Calu3 (cell line): ENCODE measurements around the gene ZNF526. TPM values are rescaled to one million over a fixed set of nuclear protein-coding genes. Genes with fewer than 3 reads are reported as not detected.

Source experiments
- BruUV-seq: library from RNA; stranded (reverse); fragments of 400-500 nt; replicated peaks from 2 replicates; lab custom pipeline; 2021; lab: Mats Ljungman, UMichigan
- CTCF ChIA-PET: fragments of 300-600 bp; sonication (Branson Sonifier 250); formaldehyde crosslinking; loops from one replicate; lab custom pipeline; 2022; ENCODE audit warnings: antibody characterized with exemption; lab: Charles Lee
- DNase-seq: peaks from one replicate; pipeline ENCODE4 v3.0.0; 2022
- H3K27ac Mint-ChIP-seq: one replicate; pipeline ENCODE4 v1.8.0; 2022; ENCODE audit warnings: mixed read lengths; ENCODE audit not compliant: unreplicated experiment
- H3K27me3 Mint-ChIP-seq: one replicate; pipeline ENCODE4 v1.8.0; 2022; ENCODE audit warnings: mixed read lengths; ENCODE audit not compliant: unreplicated experiment
- H3K36me3 Mint-ChIP-seq: one replicate; pipeline ENCODE4 v1.8.0; 2022; ENCODE audit warnings: mild to moderate bottlenecking, moderate library complexity, mixed read lengths; ENCODE audit not compliant: insufficient read depth, unreplicated experiment
- H3K4me1 Mint-ChIP-seq: one replicate; pipeline ENCODE4 v1.8.0; 2022; ENCODE audit warnings: mild to moderate bottlenecking, low read depth, mixed read lengths; ENCODE audit not compliant: unreplicated experiment
- H3K4me3 Mint-ChIP-seq: one replicate; pipeline ENCODE4 v1.8.0; 2022; ENCODE audit warnings: mild to moderate bottlenecking, low read depth, moderate library complexity, mixed read lengths; ENCODE audit not compliant: unreplicated experiment
- H3K9me3 Mint-ChIP-seq: one replicate; pipeline ENCODE4 v1.8.0; 2022; ENCODE audit warnings: low read depth, mixed read lengths; ENCODE audit not compliant: unreplicated experiment
- intact Hi-C: fragments of 100-400 bp; cut with micrococcal nuclease; formaldehyde crosslinking; loops from one replicate; pipeline ENCODE4 v1.10.0; 2022; ENCODE audit not compliant: unreplicated experiment
- total RNA-seq: library from RNA; stranded (reverse); gene quantifications from 2 replicates; pipeline ENCODE4 v1.2.3, GENCODE V29; 2022
- TF ChIP-seq, protein P1 (sequence below): fragments of 200-600 bp; IDR thresholded peaks from one replicate; pipeline ENCODE4 v1.8.0; 2022; ENCODE audit warnings: antibody characterized with exemption; ENCODE audit not compliant: unreplicated experiment

ZNF526 gene
- total RNA-seq, 1 experiment from 2014 or later: 25.4 TPM

DNA sequence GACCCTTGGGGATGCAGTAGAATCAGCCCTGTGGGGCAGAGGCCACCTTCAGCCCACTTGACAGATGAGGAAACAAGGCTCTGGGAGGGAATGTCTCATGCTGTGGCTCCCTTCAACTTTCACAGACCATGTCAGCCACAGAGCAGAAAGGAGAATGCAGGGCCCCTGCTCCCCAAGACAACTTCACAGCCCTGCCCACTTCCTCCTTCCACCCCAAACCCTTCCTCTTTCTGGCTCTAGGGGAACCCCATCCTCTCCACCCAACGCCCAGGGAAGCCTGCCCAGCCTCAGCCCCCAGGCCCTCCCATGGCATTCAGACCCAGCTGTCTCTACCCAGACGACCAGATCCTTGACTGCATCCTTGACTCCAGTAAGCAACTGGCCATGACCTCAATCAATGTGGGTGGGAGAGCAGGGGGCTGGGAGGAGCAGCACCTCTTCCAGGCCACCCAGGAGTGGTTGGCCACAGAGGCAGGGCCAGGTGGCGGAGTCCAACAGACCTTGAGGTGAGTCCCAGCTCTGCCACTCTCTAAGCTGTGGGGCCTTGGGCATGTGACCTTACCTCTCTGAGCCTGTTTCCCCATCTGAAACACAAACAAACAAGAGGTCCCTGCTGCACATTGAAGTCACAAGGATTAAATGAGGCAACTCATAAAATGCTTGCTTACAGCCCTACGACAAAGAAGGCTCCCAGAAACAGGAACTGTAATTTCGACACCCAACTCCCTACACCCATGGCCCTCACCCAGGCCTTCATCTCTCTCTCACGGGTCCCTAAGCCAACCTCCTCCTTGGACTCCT is 18.4 kb upstream of the ZNF526 start:
- Mint-ChIP-seq H3K9me3 (no peaks in the 10 kb centered on the region), H3K4me1 (peaks cover 54% of the 10 kb centered on the region), H3K27ac (no peak overlapping the region), H3K4me3 (no peak overlapping the region), H3K27me3 (no peaks in the 10 kb centered on the region), H3K36me3 (peaks cover 85% of the 10 kb centered on the region)
- TF ChIP-seq, protein P1, sequence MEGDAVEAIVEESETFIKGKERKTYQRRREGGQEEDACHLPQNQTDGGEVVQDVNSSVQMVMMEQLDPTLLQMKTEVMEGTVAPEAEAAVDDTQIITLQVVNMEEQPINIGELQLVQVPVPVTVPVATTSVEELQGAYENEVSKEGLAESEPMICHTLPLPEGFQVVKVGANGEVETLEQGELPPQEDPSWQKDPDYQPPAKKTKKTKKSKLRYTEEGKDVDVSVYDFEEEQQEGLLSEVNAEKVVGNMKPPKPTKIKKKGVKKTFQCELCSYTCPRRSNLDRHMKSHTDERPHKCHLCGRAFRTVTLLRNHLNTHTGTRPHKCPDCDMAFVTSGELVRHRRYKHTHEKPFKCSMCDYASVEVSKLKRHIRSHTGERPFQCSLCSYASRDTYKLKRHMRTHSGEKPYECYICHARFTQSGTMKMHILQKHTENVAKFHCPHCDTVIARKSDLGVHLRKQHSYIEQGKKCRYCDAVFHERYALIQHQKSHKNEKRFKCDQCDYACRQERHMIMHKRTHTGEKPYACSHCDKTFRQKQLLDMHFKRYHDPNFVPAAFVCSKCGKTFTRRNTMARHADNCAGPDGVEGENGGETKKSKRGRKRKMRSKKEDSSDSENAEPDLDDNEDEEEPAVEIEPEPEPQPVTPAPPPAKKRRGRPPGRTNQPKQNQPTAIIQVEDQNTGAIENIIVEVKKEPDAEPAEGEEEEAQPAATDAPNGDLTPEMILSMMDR: no peak
- DNase-seq: no peak
- no TSS peak for BruUV-seq
- intact Hi-C loops: no loop called here
- CTCF ChIA-PET: interaction anchor here (0.9 kb wide), 1 partner anchor 25 kb away, joined by 4 read pairs; no protein-coding TSS in a partner anchor

DNA sequence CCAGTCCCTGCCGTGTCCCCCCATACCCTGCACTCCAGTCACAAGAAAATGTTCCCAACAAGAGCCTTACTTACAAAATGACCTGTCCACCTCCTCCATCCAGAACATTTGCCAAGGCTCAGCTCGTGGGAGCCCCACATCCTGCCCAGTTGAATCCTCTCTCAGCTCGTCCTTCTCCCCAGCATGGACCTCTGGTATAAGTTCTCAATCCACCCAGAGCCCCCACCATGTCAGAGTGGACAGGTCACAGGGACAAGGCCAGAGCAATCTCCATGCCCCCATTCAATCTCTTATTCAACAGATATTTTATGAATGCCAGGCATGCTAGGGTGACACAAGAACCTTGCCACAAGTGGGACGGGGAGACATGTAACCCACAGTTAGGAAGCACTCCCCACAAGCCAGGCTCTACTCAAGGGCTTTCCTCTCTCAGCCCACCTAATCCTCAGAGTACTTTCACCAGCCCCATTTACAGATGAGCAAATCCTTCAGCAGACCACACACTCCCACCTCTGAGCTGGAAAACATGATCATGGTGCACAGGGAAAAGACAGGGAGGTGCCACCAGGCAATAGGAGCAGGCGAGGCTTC is 17.7 kb upstream of the ZNF526 start:
- CTCF ChIA-PET: interaction anchor here (0.9 kb wide), 1 partner anchor 26 kb away, joined by 4 read pairs; no protein-coding TSS in a partner anchor
- TF ChIP-seq, protein P1: no peak
- peaks cover 54% of the 10 kb centered on the region for H3K4me1 Mint-ChIP-seq
- no peak for DNase-seq
- no TSS peak for BruUV-seq
- H3K4me3 Mint-ChIP-seq: no peak overlapping the region
- H3K27me3 Mint-ChIP-seq: no peaks in the 10 kb centered on the region
- intact Hi-C loops: no loop called here
- no peaks in the 10 kb centered on the region for H3K9me3 Mint-ChIP-seq
- H3K36me3 Mint-ChIP-seq: peaks cover 85% of the 10 kb centered on the region
- no peak overlapping the region for H3K27ac Mint-ChIP-seq

DNA sequence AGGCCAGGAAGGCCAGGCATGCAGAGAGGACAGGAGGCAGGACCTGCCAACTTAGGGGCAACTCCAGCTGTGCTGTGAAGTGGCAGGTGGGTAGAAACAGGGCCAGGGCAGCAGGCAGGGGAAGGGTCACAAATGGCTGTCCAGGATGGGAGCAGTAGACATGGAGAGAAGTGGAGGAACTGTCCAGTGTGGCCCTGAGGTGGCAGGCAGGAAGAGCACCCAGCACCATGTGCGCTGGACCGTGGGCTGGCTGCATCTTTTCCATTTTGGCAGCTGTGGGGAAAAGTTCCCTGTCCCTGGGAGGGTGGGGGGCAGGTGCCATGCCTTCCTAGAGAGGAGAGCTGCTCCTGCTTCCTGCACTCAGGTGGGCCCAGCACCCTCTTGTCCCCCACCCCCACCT is 16.4 kb upstream of the ZNF526 start:
- no peaks in the 10 kb centered on the region for H3K9me3 Mint-ChIP-seq
- H3K4me3 Mint-ChIP-seq: no peak overlapping the region
- TF ChIP-seq, protein P1: no peak
- DNase-seq: no peak
- intact Hi-C loops: no loop called here
- H3K27ac Mint-ChIP-seq: peak overlapping the region; percentile 10
- peaks cover 59% of the 10 kb centered on the region for H3K4me1 Mint-ChIP-seq
- peaks cover 89% of the 10 kb centered on the region for H3K36me3 Mint-ChIP-seq
- CTCF ChIA-PET: no interaction called here
- no peaks in the 10 kb centered on the region for H3K27me3 Mint-ChIP-seq
- no TSS peak for BruUV-seq

DNA sequence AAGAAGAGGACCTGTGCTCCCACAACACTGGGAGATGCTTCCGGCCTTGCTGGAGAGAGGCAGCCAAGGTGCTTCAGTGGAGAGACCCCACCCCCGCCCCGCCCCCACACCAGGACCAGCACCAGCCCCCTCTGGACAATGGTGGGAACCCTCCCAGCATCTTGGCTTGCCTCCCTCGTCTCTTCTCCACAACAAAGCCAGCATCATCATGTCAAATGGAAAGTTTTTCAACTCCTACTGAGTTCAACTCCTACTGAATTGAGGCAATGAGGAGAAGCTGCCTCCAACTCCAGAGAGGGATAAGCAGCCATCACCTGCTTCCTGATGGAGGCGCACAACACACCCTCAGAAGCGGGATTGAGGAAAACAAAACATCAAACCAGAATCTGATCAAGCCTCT is 15.4 kb upstream of the ZNF526 start:
- CTCF ChIA-PET: no interaction called here
- Mint-ChIP-seq H3K9me3 (no peaks in the 10 kb centered on the region), H3K4me3 (no peak overlapping the region), H3K27ac (no peak overlapping the region), H3K36me3 (peaks cover 89% of the 10 kb centered on the region), H3K4me1 (peaks cover 64% of the 10 kb centered on the region), H3K27me3 (no peaks in the 10 kb centered on the region)
- TF ChIP-seq, protein P1: no peak
- no TSS peak for BruUV-seq
- intact Hi-C loops: no loop called here
- no peak for DNase-seq
